IMR-90 (cell line): ENCODE results near the gene ABCB1. TPM values are rescaled to one million over a fixed set of nuclear protein-coding genes. Genes with fewer than 3 reads are reported as not detected.

Experiments used
- ATAC-seq: fragments of 200-7000 bp; cut with Tn5 transposase; 2 replicates; pipeline ENCODE4 v1.9.1; 2020; ENCODE audit warnings: low read depth, mild to moderate bottlenecking, moderate library complexity
- BruUV-seq: library from RNA; stranded (reverse); fragments of 400-500 nt; replicated peaks from 2 replicates; lab custom pipeline; 2021; lab: Mats Ljungman, UMichigan
- CTCF ChIA-PET: fragments of 300-600 bp; formaldehyde crosslinking; extraction: SDS; loops from one replicate; lab custom pipeline; 2021; ENCODE audit warnings: antibody characterized with exemption; lab: Yijun Ruan, JAX
- POLR2A ChIA-PET: fragments of 300-600 bp; sonication (Branson Sonifier 250); formaldehyde crosslinking; loops from one replicate; lab custom pipeline; 2022; ENCODE audit warnings: antibody characterized with exemption; ENCODE audit not compliant: unreplicated experiment; lab: Charles Lee
- DNase-seq: peaks from one replicate; pipeline ENCODE4 v3.0.0; 2013
- H2AFZ ChIP-seq: replicated peaks from 2 replicates; pipeline ENCODE3; 2013; ENCODE audit warnings: low read length, mild to moderate bottlenecking; ENCODE audit not compliant: poor library complexity
- H2AK5ac ChIP-seq: 2 replicates; pipeline ENCODE4 v1.6.1; 2013; ENCODE audit warnings: low read depth, low read length, inconsistent platforms
- H2AK9ac ChIP-seq: replicated peaks from 2 replicates; pipeline ENCODE3; 2013; ENCODE audit warnings: mild to moderate bottlenecking, low read depth, low read length, moderate library complexity; ENCODE audit not compliant: poor library complexity
- H2BK120ac ChIP-seq: 2 replicates; pipeline ENCODE4 v1.6.1; 2013; ENCODE audit warnings: low read depth, low read length, inconsistent platforms
- H2BK15ac ChIP-seq: 3 replicates; pipeline ENCODE4 v1.6.1; 2013; ENCODE audit warnings: low read depth, low read length, inconsistent platforms
- H2BK20ac ChIP-seq: 2 replicates; pipeline ENCODE4 v1.6.1; 2013; ENCODE audit warnings: low read depth, mild to moderate bottlenecking, inconsistent platforms, low read length, moderate library complexity
- H2BK5ac ChIP-seq: 2 replicates; pipeline ENCODE4 v1.6.1; 2013; ENCODE audit warnings: mild to moderate bottlenecking, low read depth, low read length, inconsistent platforms; ENCODE audit not compliant: poor library complexity, severe bottlenecking
- H3K14ac ChIP-seq: replicated peaks from 2 replicates; pipeline ENCODE4 v1.6.1; 2013; ENCODE audit warnings: low read depth, low read length, inconsistent platforms
- H3K18ac ChIP-seq: 2 replicates; pipeline ENCODE4 v1.6.1; 2013; ENCODE audit warnings: low read depth, low read length, control low read depth
- H3K23ac ChIP-seq: 2 replicates; pipeline ENCODE4 v1.6.1; 2013; ENCODE audit warnings: low read depth, low read length, inconsistent platforms
- H3K27ac ChIP-seq: 2 replicates; pipeline ENCODE4 v1.5.1; 2013; ENCODE audit warnings: mild to moderate bottlenecking, control low read depth, low read length; ENCODE audit not compliant: insufficient read depth
- H3K27me3 ChIP-seq: 2 replicates; pipeline ENCODE4 v1.6.1; 2013; ENCODE audit warnings: low read length; ENCODE audit not compliant: control insufficient read depth, insufficient read depth
- H3K36me3 ChIP-seq: 2 replicates; pipeline ENCODE4 v1.6.1; 2013; ENCODE audit warnings: low read length, mixed read lengths; ENCODE audit not compliant: control insufficient read depth, insufficient read depth
- H3K4ac ChIP-seq: 2 replicates; pipeline ENCODE4 v1.6.1; 2013; ENCODE audit warnings: low read depth, low read length, inconsistent platforms
- H3K4me1 ChIP-seq: 2 replicates; pipeline ENCODE4 v1.6.1; 2013; ENCODE audit warnings: low read length, mixed read lengths; ENCODE audit not compliant: control insufficient read depth, insufficient read depth
- H3K4me2 ChIP-seq: 2 replicates; pipeline ENCODE4 v1.6.1; 2013; ENCODE audit warnings: low read depth, mild to moderate bottlenecking, control low read depth, low read length, moderate library complexity
- H3K4me3 ChIP-seq: 2 replicates; pipeline ENCODE4 v1.5.1; 2013; ENCODE audit warnings: low read depth, mild to moderate bottlenecking, control low read depth, low read length, moderate library complexity; ENCODE audit not compliant: insufficient read depth
- H3K56ac ChIP-seq: 2 replicates; pipeline ENCODE4 v1.6.1; 2013; ENCODE audit warnings: low read length, inconsistent platforms; ENCODE audit not compliant: insufficient read depth; ENCODE audit errors: extremely low read depth
- H3K79me1 ChIP-seq, 2 experiments: 2 replicates each; pipeline ENCODE4 v1.6.1; 2013; ENCODE audit warnings: low read length in 2 of 2, inconsistent platforms in 1 of 2, low read depth in 1 of 2
- H3K9ac ChIP-seq: 2 replicates; pipeline ENCODE4 v1.6.1; 2013; ENCODE audit warnings: low read depth, low read length, control low read depth
- H3K9me1 ChIP-seq: 2 replicates; pipeline ENCODE4 v1.6.1; 2013; ENCODE audit warnings: low read length, inconsistent platforms; ENCODE audit not compliant: insufficient read depth
- H3K9me3 ChIP-seq: 2 replicates; pipeline ENCODE4 v1.6.1; 2013; ENCODE audit warnings: low read length; ENCODE audit not compliant: control insufficient read depth, insufficient read depth
- H4K20me1 ChIP-seq: 2 replicates; pipeline ENCODE4 v1.6.1; 2013; ENCODE audit warnings: low read length, inconsistent platforms; ENCODE audit not compliant: insufficient read depth
- H4K5ac ChIP-seq: 2 replicates; pipeline ENCODE4 v1.6.1; 2013; ENCODE audit warnings: mild to moderate bottlenecking, low read depth, low read length, control low read depth
- H4K8ac ChIP-seq, 2 experiments: 2 replicates each; pipeline ENCODE4 v1.6.1; 2013; ENCODE audit warnings: low read depth in 2 of 2, low read length in 2 of 2, control low read depth in 1 of 2, inconsistent platforms in 1 of 2
- H4K91ac ChIP-seq: 2 replicates; pipeline ENCODE4 v1.6.1; 2013; ENCODE audit warnings: low read depth, low read length, inconsistent platforms; ENCODE audit not compliant: insufficient read depth
- BHLHE40 ChIP-seq: fragments of 150-350 bp; IDR thresholded peaks from 2 replicates; pipeline ENCODE4 v1.6.1; 2016; ENCODE audit warnings: mild to moderate bottlenecking, low read depth, low read length
- CEBPB ChIP-seq: IDR thresholded peaks from 2 replicates; pipeline ENCODE4 v1.6.1; 2012; ENCODE audit warnings: low read depth, low read length, improper control_type of control experiment
- CHD1 ChIP-seq: IDR thresholded peaks from 2 replicates; pipeline ENCODE4 v1.6.1; 2012; ENCODE audit warnings: low read depth, low read length, improper control_type of control experiment
- MAFK ChIP-seq: IDR thresholded peaks from 2 replicates; pipeline ENCODE4 v1.6.1; 2012; ENCODE audit warnings: low read depth, low read length, improper control_type of control experiment
- MAZ ChIP-seq: IDR thresholded peaks from 2 replicates; pipeline ENCODE4 v1.6.1; 2012; ENCODE audit warnings: low read depth, mild to moderate bottlenecking, low read length, improper control_type of control experiment, moderate library complexity, borderline replicate concordance
- MXI1 ChIP-seq: IDR thresholded peaks from 2 replicates; pipeline ENCODE4 v1.6.1; 2012; ENCODE audit warnings: low read depth, mild to moderate bottlenecking, low read length, moderate library complexity, borderline replicate concordance
- NFE2L2 ChIP-seq: fragments of 150-350 bp; IDR thresholded peaks from 2 replicates; pipeline ENCODE4 v1.6.1; 2016; ENCODE audit warnings: low read depth, mild to moderate bottlenecking, low read length
- POLR2A ChIP-seq: IDR thresholded peaks from 2 replicates; pipeline ENCODE4 v1.6.1; 2012; ENCODE audit warnings: mild to moderate bottlenecking, low read depth, low read length
- RCOR1 ChIP-seq: IDR thresholded peaks from 2 replicates; pipeline ENCODE4 v1.6.1; 2012; ENCODE audit warnings: mild to moderate bottlenecking, low read length, improper control_type of control experiment; ENCODE audit not compliant: insufficient replicate concordance
- RFX5 ChIP-seq: IDR thresholded peaks from 2 replicates; pipeline ENCODE4 v1.8.0; 2012; ENCODE audit warnings: low read depth, mild to moderate bottlenecking, low read length, moderate library complexity
- WGBS, 2 experiments: methylation state at CpG; one replicate each; pipeline versions ENCODE4 v1.1.5 to v1.1.7; 2013; ENCODE audit warnings: missing lambda C conversion rate in 2 of 2; ENCODE audit not compliant: insufficient read length in 1 of 2; ENCODE audit errors: extremely low coverage in 2 of 2; 5-methylcytosine and 5-hydroxymethylcytosine counted together
- dilution Hi-C: fragments of 300-500 bp; cut with HindIII; formaldehyde crosslinking; loops from one replicate; pipeline ENCODE4 v1.14.3; 2018; ENCODE audit warnings: low sequenced_read_pairs; ENCODE audit not compliant: unreplicated experiment
- in situ Hi-C: fragments of 300-500 bp; cut with MboI; formaldehyde crosslinking; loops from 3 replicates; pipeline ENCODE4 v1.14.3; 2019; ENCODE audit warnings: low sequenced_read_pairs, inconsistent platforms, mixed read lengths
- intact Hi-C: fragments of 100-400 bp; cut with micrococcal nuclease; formaldehyde crosslinking; loops from 2 replicates; pipeline ENCODE4 v1.10.0; 2022
- polyA plus RNA-seq, 3 experiments: library from polyadenylated mRNA; depleted of rRNA; stranded (reverse); fragments of >200 nt; gene quantifications; 2 replicates each; pipeline ENCODE4 v1.2.3, GENCODE V29; 2012; ENCODE audit warnings: low replicate concordance in 1 of 3
- total RNA-seq: library from RNA; depleted of rRNA; stranded (reverse); fragments of >200 nt; gene quantifications from 2 replicates; pipeline ENCODE4 v1.2.3, GENCODE V29; 2012
- TF ChIP-seq, protein P1 (sequence below): conservative IDR thresholded peaks from 2 replicates; pipeline ENCODE4 v1.5.1; 2012; ENCODE audit warnings: mild to moderate bottlenecking, low read depth, low read length, improper control_type of control experiment

The ABCB1 gene
- total and polyA plus RNA-seq, 2 of the 4 experiments (the other 2 are of a cell fraction), result 0.80 to 0.90 TPM

DNA sequence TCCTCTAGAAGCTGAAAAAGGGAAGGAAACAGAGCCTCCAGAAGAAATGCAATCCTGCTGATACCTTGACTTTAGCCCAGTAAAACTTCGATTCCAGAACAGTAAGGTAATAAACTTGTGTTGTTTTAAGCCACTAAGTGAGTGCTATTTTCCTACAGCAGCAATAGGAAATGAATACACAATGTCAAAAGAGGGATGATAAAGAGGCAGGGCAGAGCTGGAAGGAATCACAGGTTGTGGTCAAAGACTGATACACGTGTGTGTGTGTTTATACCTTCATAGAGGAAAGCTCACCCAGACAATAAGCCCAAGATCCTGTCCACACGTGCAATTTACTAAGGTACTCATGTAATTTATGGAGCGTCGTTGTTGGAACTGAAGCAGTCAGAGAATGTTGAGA is 9.5 kb downstream of the ABCB1 start:
- H3K9me3 ChIP-seq, result no peaks in the 10 kb centered on the region
- H3K4me2 ChIP-seq, result no peak overlapping the region
- H2BK15ac ChIP-seq, result no peak overlapping the region
- H3K14ac ChIP-seq, result no peak overlapping the region
- no peak overlapping the region for H3K27ac ChIP-seq
- no peak overlapping the region for H2AK9ac ChIP-seq
- H3K9me1 ChIP-seq, result no peaks in the 10 kb centered on the region
- no TSS peak for BruUV-seq
- TF ChIP-seq MAFK, result no peak
- no peak for TF ChIP-seq POLR2A
- no peak for TF ChIP-seq BHLHE40
- no peak for TF ChIP-seq MXI1
- TF ChIP-seq RFX5, result no peak
- TF ChIP-seq, protein P1, sequence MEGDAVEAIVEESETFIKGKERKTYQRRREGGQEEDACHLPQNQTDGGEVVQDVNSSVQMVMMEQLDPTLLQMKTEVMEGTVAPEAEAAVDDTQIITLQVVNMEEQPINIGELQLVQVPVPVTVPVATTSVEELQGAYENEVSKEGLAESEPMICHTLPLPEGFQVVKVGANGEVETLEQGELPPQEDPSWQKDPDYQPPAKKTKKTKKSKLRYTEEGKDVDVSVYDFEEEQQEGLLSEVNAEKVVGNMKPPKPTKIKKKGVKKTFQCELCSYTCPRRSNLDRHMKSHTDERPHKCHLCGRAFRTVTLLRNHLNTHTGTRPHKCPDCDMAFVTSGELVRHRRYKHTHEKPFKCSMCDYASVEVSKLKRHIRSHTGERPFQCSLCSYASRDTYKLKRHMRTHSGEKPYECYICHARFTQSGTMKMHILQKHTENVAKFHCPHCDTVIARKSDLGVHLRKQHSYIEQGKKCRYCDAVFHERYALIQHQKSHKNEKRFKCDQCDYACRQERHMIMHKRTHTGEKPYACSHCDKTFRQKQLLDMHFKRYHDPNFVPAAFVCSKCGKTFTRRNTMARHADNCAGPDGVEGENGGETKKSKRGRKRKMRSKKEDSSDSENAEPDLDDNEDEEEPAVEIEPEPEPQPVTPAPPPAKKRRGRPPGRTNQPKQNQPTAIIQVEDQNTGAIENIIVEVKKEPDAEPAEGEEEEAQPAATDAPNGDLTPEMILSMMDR, result no peak
- TF ChIP-seq RCOR1, result no peak
- no peak for TF ChIP-seq MAZ
- TF ChIP-seq CEBPB, result no peak
- no peak for TF ChIP-seq CHD1
- TF ChIP-seq NFE2L2, result no peak
- H3K4me3 ChIP-seq, result no peak overlapping the region
- dilution Hi-C loops, result no loop called here
- H3K36me3 ChIP-seq, result no peaks in the 10 kb centered on the region
- H3K4ac ChIP-seq, result no peak overlapping the region
- H2AK5ac ChIP-seq, result no peak overlapping the region
- no peaks in the 10 kb centered on the region for H4K20me1 ChIP-seq
- no peak overlapping the region for H4K91ac ChIP-seq
- intact Hi-C loops, result no loop called here
- H2BK120ac ChIP-seq, result no peak overlapping the region
- H2BK20ac ChIP-seq, result no peak overlapping the region
- no CpG with 5 or more reads among the region's 5 CpGs for WGBS, 2 experiments
- H3K79me1 ChIP-seq, result no peaks in the 10 kb centered on the region
- no peak overlapping the region for H3K9ac ChIP-seq
- no peak overlapping the region for H3K18ac ChIP-seq
- in situ Hi-C loops, result no loop called here
- ChIA-PET CTCF (no interaction called here), POLR2A (no interaction called here)
- no peak overlapping the region for H3K23ac ChIP-seq
- DNase-seq, result no peak
- H2AFZ ChIP-seq, result no peak overlapping the region
- no peak for ATAC-seq
- H4K8ac ChIP-seq, result no peak overlapping the region
- H3K4me1 ChIP-seq, result no peaks in the 10 kb centered on the region
- H2BK5ac ChIP-seq, result no peak overlapping the region
- no peak overlapping the region for H4K5ac ChIP-seq
- peaks cover 8% of the 10 kb centered on the region for H3K27me3 ChIP-seq
- no peak overlapping the region for H3K56ac ChIP-seq
